HG02938 (cell line): ENCODE results near the gene TTR.

Source experiments
- ATAC-seq: cut with Tn5 transposase; IDR thresholded peaks from one replicate; pipeline ENCODE4 v1.9.1; 2021; ENCODE audit warnings: mild to moderate bottlenecking, moderate library complexity; ENCODE audit not compliant: unreplicated experiment

The TTR gene

DNA sequence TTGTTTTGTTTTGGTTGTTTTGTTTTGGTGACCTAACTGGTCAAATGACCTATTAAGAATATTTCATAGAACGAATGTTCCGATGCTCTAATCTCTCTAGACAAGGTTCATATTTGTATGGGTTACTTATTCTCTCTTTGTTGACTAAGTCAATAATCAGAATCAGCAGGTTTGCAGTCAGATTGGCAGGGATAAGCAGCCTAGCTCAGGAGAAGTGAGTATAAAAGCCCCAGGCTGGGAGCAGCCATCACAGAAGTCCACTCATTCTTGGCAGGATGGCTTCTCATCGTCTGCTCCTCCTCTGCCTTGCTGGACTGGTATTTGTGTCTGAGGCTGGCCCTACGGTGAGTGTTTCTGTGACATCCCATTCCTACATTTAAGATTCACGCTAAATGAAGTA, at the start of gene TTR:
Gene TTR (plus strand): TSS at position 250 of the 400 bp plus-strand sequence. CDS start 26 bp downstream, at position 276.
- no peak for ATAC-seq

DNA sequence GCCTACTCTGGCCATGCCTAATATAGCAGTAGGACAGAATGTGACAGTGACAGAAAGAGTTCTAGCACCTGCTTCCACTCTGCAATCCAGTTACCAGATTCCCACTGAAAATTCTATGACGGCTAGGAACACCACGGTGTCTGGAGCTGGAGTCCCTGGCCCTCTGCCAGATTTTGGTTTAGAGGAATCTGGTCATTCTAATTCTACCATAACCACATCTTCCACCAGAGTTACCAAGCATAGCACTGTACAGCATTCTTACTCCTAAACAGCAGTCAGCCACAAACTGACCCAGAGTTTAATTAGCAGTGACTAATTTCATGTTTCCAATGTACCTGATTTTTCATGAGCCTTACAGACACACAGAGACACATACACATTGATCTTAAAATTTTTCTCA, 45.2 kb upstream of the TTR start:
- ATAC-seq = no peak

GRCh38 chr18:31548853-31549252, 42.8 kb upstream of the TTR start:
- ATAC-seq = no peak

GRCh38 chr18:31549416-31549815, 42.3 kb upstream of the TTR start:
- no peak for ATAC-seq

DNA sequence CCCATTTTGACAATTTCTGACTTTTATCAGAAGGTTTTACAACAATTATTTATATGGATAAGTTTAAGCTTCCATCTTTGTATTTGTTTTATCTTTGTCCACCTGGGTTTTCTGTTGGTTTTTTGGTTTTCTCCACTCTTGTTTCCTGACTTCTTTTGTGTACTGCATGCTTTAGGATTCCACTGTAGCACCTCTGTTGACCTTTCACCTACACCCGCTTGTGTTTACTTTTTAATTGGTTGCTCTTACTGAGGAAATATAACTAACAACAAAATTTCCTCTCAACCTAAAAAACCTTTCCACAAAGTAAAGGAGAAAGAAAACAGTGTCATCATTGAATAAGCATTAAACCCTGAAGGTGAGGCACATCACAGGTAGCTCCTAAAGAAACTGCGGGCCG, 39.8 kb upstream of the TTR start:
- ATAC-seq = no peak

DNA sequence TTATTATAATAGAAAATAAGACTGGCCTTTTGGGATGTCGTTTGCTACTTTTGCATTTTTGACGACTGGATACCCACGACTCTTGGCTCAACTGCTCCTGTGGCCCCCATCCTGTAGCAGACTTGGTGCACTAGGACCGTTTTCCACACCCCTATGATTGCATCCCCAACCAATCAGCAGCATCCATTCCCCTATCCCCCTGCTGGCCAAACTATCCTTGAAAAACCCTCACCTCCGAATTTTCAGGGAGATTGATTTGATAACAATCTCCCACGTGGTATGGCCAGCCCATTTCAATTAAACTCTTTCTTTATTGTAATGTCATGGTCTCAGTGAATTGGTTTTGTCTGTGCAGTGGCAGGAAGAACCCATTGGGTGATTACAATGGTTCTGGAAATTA, 37.9 kb upstream of the TTR start:
- no peak for ATAC-seq

DNA sequence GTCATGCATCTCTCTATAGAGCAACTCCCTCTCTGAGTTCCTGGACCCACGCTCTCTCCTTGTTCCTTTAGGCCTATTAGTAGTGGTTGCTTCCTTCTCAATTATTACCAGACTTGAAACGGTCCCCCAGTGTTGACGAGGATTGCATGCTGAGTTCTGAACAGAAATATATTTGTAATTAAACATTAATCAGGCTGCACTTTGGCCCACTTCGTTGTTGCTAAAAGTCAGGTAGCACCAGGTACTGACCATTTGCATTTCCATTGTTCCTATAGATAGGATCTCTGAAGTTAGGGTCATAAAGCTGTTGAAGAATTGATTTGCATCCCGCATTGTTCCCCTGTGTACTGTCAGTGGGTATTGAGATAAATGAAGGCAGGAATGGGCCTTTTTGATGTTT, 36.9 kb upstream of the TTR start:
- no peak for ATAC-seq

- no peak for ATAC-seq
Measured at GRCh38 chr18:31555971-31556747, 35.5 kb upstream of the TTR start.

- ATAC-seq = no peak
Measured at GRCh38 chr18:31557446-31557845, 34.2 kb upstream of the TTR start.

DNA sequence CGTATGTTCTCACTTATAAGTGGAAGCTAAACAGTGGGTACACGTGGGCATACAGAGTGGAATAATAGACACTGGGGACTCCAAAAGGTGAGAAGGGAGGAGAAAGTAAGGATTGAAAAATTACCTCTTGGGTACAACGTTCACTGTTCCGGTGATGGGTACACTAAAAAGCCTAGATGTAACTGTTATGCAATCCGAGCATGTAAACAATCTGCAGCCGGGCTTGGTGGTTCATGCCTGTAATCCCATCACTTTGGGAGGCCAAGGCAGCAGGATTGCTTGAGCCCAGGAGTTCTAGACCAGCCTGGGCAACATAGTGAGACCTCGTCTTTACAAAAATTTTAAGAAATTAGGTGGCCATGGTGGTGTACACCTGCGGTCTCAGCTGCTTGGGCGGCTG, 33.1 kb upstream of the TTR start:
- ATAC-seq = no peak

DNA sequence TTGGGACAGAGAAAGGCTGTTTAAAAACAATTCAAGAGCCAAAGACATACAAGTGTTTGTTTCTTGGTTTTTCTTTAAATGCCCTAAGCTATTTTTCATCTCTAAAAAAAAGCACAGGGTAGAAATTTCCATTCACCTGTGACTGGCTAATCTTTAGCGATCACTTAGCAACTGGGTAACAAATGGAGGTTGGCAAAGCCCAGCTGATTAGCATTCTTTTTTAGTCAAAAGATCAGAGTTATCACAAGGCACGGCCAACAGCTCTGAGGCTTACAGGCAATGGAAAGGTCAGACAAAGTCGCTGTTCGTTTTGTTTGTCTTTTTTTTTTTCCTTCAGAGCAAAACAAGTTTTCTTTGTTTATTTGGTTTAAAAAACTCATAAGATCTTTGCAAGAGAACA, 29.0 kb upstream of the TTR start:
- ATAC-seq = no peak

GRCh38 chr18:31563778-31564177, 27.9 kb upstream of the TTR start:
- ATAC-seq = no peak

DNA sequence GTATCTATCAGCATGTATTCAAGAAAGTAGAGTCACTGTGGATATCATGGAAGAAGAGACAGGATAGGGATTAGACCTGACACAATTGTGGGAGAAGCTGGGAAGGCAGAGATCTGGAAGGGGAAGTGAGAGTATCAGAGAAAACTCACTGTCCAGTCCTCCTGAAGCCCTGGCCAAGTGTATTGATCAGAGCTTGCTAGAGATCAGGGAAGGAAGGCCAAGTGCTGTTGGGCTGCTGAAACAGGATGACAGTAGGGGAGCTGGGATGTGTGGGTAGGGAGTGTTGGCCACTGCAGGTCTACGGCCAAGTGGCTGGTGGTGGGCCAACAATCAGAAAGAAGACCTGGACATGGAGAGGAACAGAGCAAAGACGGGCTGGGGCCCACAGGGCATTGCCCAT, 26.3 kb upstream of the TTR start:
- no peak for ATAC-seq

DNA sequence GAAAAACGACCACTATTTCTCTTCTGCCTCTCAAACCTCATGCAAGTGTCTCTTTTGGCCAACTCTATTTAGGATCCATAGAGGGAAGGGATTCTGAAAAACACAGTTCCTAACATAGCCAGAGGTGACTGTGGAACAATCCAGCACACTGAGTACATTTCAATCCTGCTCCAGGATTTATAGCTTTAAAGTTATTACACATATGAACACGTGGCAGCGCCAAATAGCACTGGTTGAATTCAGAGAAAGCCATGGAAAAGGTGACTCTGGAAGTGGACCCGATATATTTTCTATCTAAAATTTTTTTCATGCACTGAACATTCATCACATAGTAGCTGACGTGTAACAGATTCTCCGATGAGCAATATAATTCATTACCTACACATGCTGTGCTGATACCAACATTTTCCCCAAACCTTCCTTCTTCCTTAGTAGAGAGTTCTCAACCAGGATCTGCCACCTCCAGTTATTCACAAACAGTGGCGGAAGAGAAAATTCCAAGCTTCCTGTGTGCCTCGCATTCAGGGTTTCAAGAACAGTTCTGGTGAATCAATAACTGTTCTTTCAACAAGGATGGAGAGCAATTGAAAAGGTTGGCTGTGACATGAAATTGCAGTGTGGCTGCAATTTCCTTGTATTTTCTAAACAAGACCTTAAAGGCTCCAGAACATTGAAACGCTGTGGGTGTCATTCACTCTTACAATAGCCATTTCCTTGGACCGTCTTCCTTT, 25.7 kb upstream of the TTR start:
- no peak for ATAC-seq

DNA sequence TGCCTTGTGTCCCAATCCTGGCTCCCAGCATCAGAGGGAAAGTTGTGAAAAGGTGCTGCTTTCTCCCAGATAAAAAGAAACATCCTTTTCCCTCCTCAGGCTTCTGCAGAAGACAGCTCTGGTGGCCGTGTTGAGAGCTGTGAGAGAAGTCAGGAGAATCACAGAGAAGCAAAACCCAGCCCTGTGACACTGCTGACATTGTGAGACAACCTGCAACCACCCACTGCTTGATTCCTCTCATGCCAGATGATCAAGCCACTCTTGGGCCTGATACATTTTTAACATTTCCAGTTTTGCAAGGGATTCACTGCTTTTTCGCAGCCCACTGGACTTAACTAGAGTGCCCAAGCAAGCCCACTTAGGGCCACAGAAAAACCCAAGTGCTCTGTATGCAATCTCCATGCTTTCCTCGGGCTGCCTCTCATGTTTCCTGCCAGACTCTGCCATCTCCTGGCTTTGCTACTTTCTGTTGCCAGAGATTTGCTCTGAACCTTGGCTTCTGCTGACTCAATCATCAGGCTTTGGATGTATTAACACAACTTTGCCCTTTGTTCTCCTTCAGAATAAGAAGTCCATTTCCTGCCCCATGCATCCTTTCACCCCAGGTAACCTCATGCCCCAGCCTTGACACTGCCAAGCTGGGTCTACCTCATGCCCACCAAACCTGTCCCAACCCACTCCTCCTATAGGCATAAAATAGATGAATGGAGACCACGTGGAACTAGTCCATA, 24.9 kb upstream of the TTR start:
- ATAC-seq = no peak

DNA sequence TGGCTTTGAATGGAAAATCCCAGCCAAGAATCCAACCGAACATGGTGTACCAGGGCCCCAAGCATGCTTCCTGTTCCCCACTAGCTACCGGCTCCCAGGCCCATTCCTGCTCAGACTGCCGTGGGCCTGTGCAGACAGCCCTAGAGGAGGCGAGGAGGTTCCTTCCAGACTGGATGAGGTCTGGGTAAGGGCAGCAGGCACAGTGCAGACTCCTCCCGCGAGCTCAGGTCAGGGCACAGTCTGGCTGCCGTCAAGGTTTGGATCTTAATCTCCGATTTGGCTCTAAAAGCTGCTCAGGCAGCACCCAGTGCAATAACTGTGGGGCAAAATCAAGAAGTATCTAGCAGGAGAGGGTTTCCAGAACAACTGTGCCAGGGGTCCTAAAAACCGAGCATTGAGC, 19.3 kb upstream of the TTR start:
- ATAC-seq = no peak

DNA sequence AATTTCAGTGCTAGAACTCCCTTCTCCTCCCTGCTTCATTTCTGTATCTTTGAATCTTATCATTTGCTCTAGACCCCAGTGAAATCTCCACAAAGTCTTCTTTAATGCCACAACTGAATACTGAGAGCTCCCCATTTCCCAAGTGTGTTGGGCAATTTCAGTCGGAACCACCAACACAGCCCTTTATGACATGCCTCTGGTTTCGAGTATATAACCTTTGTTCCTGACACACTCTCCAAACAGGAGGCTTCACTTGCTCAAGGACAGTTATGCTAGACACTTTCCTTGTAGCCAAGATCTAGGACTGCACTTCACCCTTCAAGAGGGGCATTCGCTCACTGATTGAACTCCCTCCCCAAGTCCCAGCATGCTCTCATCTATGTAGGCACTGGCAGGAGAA, 18.6 kb upstream of the TTR start:
- ATAC-seq = no peak

GRCh38 chr18:31574359-31574758, 17.3 kb upstream of the TTR start:
- ATAC-seq = no peak

GRCh38 chr18:31575515-31576257, 16.0 kb upstream of the TTR start:
- no peak for ATAC-seq

DNA sequence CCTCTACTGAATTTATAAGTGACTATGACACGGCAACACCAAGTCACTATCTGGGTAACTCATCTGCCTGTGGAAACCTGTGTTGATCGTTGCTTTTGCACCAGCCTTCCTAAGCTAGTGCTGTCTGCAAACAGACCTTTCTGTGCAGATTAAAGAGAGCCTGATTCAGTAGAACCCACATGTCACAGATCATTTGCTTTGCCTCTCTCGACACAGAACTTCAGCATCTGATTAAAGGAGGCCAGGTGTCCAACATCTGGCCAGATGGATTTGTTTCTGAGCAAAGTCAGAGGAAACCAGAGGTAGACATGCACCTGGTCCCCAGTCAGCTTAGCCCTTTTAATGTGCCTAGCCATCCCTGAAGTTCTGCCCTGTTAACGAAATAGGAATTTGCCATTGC, 15.0 kb upstream of the TTR start:
- ATAC-seq = peak; percentile 43

- ATAC-seq = peak; percentile 4
Measured at GRCh38 chr18:31577195-31577594, 14.5 kb upstream of the TTR start.
